NT2/D1 (cell line): ENCODE results near the gene KRT35.

ENCODE experiments used
- YY1 ChIP-seq: IDR thresholded peaks from 2 replicates; pipeline ENCODE4 v1.6.1; 2011; ENCODE audit not compliant: insufficient read length, insufficient read depth
- ZNF274 ChIP-seq: IDR thresholded peaks from 2 replicates; pipeline ENCODE4 v1.6.1; 2011; ENCODE audit warnings: mild to moderate bottlenecking, low read depth, low read length

- TF ChIP-seq ZNF274 (no peak), YY1 (no peak)
These were observed 35.3 kb upstream of the KRT35 start for GRCh38 chr17:41516147-41516829.
